Heart left ventricle (tissue), 16 donors: Measurements from ENCODE around the gene ALK. TPM values are rescaled to one million over a fixed set of nuclear protein-coding genes. Genes with fewer than 3 reads are reported as not detected.
A peak's percentile ranks its signal among the peaks of the same experiment; 100 is the strongest.

ENCODE experiments used
- ATAC-seq, 4 donors: fragments of 200-7000 bp; cut with Tn5 transposase; one replicate each; pipeline ENCODE4 v1.9.1; 2020 to 2022; ENCODE audit warnings: moderate library complexity in 4 of 4, mild to moderate bottlenecking in 3 of 4, moderate number of reproducible peaks in 1 of 4
- DNase-seq, 5 donors: peaks; one replicate each; pipeline ENCODE4 v3.0.0-alpha.2; 2020
- H3K27ac ChIP-seq, 12 donors: fragments of 200-600 bp; sonication (generic) in 4 of 12; one replicate each; pipeline versions ENCODE4 v1.5.0 to v1.8.0; 2016 to 2022; ENCODE audit warnings: mild to moderate bottlenecking in 2 of 12
- H3K27me3 ChIP-seq, 9 donors: fragments of 200-600 bp; sonication (generic) in 2 of 9; one replicate each; pipeline versions ENCODE4 v1.5.1 to v1.8.0; 2016 to 2022; ENCODE audit warnings: mild to moderate bottlenecking in 3 of 9
- H3K36me3 ChIP-seq, 9 donors: fragments of 200-600 bp; sonication (generic) in 2 of 9; one replicate each; pipeline versions ENCODE4 v1.5.0 to v1.8.0; 2018 to 2022; ENCODE audit warnings: mild to moderate bottlenecking in 2 of 9
- H3K4me1 ChIP-seq, 12 donors: fragments of 200-600 bp; sonication (generic) in 4 of 12; one replicate each; pipeline versions ENCODE4 v1.5.0 to v1.8.0; 2016 to 2022; ENCODE audit warnings: mild to moderate bottlenecking in 3 of 12
- H3K4me3 ChIP-seq, 12 donors: fragments of 200-600 bp; sonication (generic) in 4 of 12; one replicate each; pipeline versions ENCODE4 v1.5.0 to v1.8.0; 2017 to 2022; ENCODE audit warnings: mild to moderate bottlenecking in 9 of 12, moderate library complexity in 4 of 12
- H3K9me3 ChIP-seq, 12 donors: fragments of 200-600 bp; sonication (generic) in 4 of 12; one replicate each; pipeline versions ENCODE4 v1.5.0 to v1.8.0; 2016 to 2022; ENCODE audit warnings: mild to moderate bottlenecking in 1 of 12
- POLR2A ChIP-seq, 2 donors: fragments of 450-650 bp; IDR thresholded peaks; one replicate each; pipeline ENCODE4 v1.6.1; 2017; ENCODE audit warnings: antibody characterized with exemption in 2 of 2, mild to moderate bottlenecking in 2 of 2, moderate library complexity in 2 of 2
- WGBS, 4 donors: extraction: QIAGEN DNeasy Blood & Tissue Kit in 2 of 4; methylation state at CpG; one replicate each; pipeline versions ENCODE4 v1.1.5 to v1.1.7; 2013 to 2018; 5-methylcytosine and 5-hydroxymethylcytosine counted together
- intact Hi-C, 10 donors: fragments of 100-400 bp; cut with DNase I; formaldehyde crosslinking; loops; one replicate each; pipeline versions ENCODE4 v1.11.1 to v1.14.2; 2022
- polyA plus RNA-seq, 2 donors: library from polyadenylated mRNA; stranded (reverse); fragments of 200-250 nt; gene quantifications; one replicate each; pipeline ENCODE4 v1.2.3, GENCODE V29; 2013
- total RNA-seq, 9 donors: library from RNA; depleted of rRNA in 2 of 9; stranded (reverse); fragments of >200 nt in 2 of 9; fragmentation: NEBNext Ultra II Directional in 3 of 9; extraction: Animal tissue kit (Norgen Biotek cat#: 25700) in 3 of 9; gene quantifications; one replicate each; pipeline versions ENCODE4 v1.1.0 to v1.2.4, GENCODE V29; 2016 to 2023
- TF ChIP-seq, protein P1 (sequence below), 12 donors: fragments of 200-600 bp; sonication (generic) in 4 of 12; IDR thresholded peaks; one replicate each; pipeline versions ENCODE4 v1.5.0 to v1.8.0; 2018 to 2022; ENCODE audit warnings: antibody characterized with exemption in 12 of 12, mild to moderate bottlenecking in 5 of 12
- donor health status: ischemic (EF 13 %, LVEDD 7.1; RV severe dilation, severe dysfunction).
- donor health status: healthy with polysubstance abuse.
- donor health status: DM: no; HTN: yes; CAD: no.
- donor health status: DM: no; HTN: no; CAD: no.
- donor health status: ischemic (EF 25% LVEDD 6.9; RV normal size, moderate dysfunction).
- donor health status: ischemic (EF 25% LVEDD 5.7; RV mildly dilated, moderate dysfunction).
- donor health status: healthy.
- donor health status: DM: yes; HTN: yes; CAD: no.
- donor health status: ischemic (EF 35%, LVEDD 5.7; RV mildly dilated, moderate dysfunction).
- donor health status: nonischemic (EF 11% LVEDD 7.7; RV severe dilation, severe dysfunction).
- donor health status: DM: yes; HTN: yes; CAD: no.
- donor health status: PGD.
- donor health status: ischemic (EF 29% LVEDD 5.4; RV normal size, mild dysfunction).
- donor health status: nonischemic (EF 23%, LVEDD 6.1; RV moderate dilation, normal function).

Gene ALK
- total and polyA plus RNA-seq, 11 donors: 0.05 to 0.50 (median 0.13) TPM; not detected in 5

DNA sequence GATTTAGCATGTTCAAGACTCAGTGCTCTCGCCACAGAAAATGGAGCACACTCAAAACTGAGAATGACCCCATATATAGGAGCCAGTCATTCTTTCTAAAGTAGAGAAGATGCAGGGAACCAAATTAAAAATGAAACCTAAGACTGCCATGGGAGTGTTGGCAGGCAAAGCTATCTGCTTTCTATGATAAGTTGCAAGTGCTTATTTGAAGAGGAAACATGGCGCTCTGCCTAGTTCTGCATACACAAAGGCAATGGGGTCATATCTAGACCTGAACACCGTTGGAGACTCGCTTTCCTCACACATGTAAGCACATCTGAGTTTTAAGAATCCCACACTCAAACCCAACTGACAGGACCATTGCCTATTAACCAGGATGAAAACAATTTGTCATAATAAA lies 292.5 kb downstream of the ALK start:
- H3K27ac ChIP-seq: peak overlapping the region in 2 of 12 donors; percentile 11 to 27
- WGBS, 4 donors: 36 to 48% (median 42%) methylated on average over 4 of the region's 4 CpGs
- DNase-seq (peak in 4 of 5 donors; percentile 29 to 60 (median 46)), ATAC-seq (peak; percentile 89 to 95 (median 92))
- no peaks in the 10 kb centered on the region for H3K9me3 ChIP-seq
- no peaks in the 10 kb centered on the region for H3K36me3 ChIP-seq
- no peak overlapping the region for H3K4me3 ChIP-seq
- intact Hi-C loops: loop anchor here in 1 of 10 donors (5.0 kb wide), 1 partner anchor 197 kb away; no protein-coding TSS in a partner anchor
- H3K4me1 ChIP-seq: peaks cover 0 to 9% (median 0%) of the 10 kb centered on the region in 12 donors
- TF ChIP-seq, protein P1, sequence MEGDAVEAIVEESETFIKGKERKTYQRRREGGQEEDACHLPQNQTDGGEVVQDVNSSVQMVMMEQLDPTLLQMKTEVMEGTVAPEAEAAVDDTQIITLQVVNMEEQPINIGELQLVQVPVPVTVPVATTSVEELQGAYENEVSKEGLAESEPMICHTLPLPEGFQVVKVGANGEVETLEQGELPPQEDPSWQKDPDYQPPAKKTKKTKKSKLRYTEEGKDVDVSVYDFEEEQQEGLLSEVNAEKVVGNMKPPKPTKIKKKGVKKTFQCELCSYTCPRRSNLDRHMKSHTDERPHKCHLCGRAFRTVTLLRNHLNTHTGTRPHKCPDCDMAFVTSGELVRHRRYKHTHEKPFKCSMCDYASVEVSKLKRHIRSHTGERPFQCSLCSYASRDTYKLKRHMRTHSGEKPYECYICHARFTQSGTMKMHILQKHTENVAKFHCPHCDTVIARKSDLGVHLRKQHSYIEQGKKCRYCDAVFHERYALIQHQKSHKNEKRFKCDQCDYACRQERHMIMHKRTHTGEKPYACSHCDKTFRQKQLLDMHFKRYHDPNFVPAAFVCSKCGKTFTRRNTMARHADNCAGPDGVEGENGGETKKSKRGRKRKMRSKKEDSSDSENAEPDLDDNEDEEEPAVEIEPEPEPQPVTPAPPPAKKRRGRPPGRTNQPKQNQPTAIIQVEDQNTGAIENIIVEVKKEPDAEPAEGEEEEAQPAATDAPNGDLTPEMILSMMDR (IDR thresholded peaks at IDR 0.05): no peak
- TF ChIP-seq POLR2A (IDR thresholded peaks at IDR 0.05): no peak
- peaks cover 0 to 7% (median 0%) of the 10 kb centered on the region in 9 donors for H3K27me3 ChIP-seq

DNA sequence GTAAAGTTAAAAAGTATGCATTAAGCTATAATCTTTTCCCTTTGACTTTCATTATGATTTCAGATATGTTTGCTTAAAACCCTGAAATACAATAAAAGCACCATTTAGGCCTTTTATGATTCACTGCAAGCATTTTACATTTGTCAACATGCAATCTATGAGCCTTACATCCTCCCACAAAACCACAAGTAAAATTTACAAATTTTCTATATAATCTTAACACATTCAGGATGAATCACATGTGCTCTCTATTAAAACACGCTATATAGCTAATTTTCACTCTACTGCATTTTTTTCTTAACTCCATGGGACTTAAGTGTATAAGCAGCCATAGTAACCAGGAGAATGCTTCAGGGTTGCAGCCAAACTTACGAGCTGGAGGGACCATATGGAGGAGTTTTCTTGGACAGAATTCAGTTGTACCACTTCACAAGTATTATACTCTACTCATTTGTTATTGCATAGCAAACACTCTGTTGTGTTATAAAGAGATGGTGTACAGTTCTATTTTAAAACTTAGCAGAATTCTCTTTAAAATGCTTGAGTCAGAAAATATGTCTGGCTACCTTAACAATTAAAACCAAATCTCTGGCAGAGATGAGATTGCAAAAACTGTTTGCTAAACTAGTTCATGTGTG lies 293.2 kb downstream of the ALK start:
- Histone ChIP-seq H3K4me3 (no peak overlapping the region), H3K36me3 (no peaks in the 10 kb centered on the region), H3K27me3 (peaks cover 0 to 7% (median 0%) of the 10 kb centered on the region in 9 donors), H3K4me1 (peaks cover 0 to 9% (median 0%) of the 10 kb centered on the region in 12 donors), H3K27ac (peak overlapping the region in 1 of 12 donors; percentile 27), H3K9me3 (no peaks in the 10 kb centered on the region)
- ATAC-seq (no peak), DNase-seq (no peak)
- intact Hi-C loops: loop anchor here in 1 of 10 donors (5.0 kb wide), 1 partner anchor 196 kb away; no protein-coding TSS in a partner anchor
- TF ChIP-seq, protein P1 (IDR thresholded peaks at IDR 0.05): no peak
- TF ChIP-seq POLR2A (IDR thresholded peaks at IDR 0.05): no peak
- WGBS, 4 donors: 57 to 67% (median 60%) methylated on average over 2 of the region's 2 CpGs

DNA sequence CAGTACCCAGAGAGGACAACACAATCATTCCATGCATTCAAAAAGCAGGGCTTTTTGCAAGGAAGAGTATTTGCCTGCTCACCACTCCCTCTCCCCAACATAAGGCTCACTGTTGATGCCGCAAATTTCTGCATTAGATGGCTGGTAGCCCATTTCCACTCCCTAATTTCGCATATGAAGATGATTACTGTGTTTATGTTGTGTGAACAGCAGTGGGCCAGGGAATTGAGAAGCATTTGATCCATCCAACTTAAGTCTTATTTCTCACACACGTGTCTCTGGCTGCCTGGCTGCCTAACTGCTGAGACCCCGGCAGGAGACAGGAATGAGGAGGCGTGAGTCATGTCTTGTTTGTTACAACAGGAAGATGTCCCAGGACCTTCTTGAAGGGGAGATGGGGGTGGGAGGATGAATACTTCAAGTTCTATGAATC lies 294.1 kb downstream of the ALK start:
- peaks cover 0 to 5% (median 0%) of the 10 kb centered on the region in 9 donors for H3K27me3 ChIP-seq
- H3K27ac ChIP-seq: no peak overlapping the region
- H3K36me3 ChIP-seq: no peaks in the 10 kb centered on the region
- WGBS, 4 donors: 46 to 63% (median 55%) methylated on average over 5 of the region's 5 CpGs
- no peak for TF ChIP-seq POLR2A (IDR thresholded peaks at IDR 0.05)
- TF ChIP-seq, protein P1 (IDR thresholded peaks at IDR 0.05): no peak
- H3K9me3 ChIP-seq: no peaks in the 10 kb centered on the region
- no peak overlapping the region for H3K4me3 ChIP-seq
- ATAC-seq: no peak
- peaks cover 0 to 9% (median 0%) of the 10 kb centered on the region in 12 donors for H3K4me1 ChIP-seq
- intact Hi-C loops: loop anchor here in 1 of 10 donors (5.0 kb wide), 1 partner anchor 195 kb away; no protein-coding TSS in a partner anchor
- no peak for DNase-seq

DNA sequence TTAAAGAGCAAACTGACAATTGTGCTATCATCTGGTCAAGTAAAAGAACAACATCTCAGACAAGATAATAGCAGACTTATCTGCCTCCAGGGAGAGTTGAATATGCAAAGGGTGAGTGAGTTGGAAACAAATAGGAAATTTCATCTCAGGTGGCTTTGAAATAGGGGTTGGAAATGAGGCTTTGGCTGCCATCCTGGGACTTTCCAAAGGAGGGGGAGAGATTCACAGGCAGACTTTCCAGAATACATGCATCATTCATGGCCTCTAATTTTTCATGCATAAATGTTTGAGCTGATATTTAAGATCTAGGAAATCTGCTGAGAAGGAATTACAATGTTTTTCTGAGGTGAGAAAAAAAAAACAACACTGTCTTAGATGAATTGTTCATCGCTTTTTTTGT lies 300.5 kb downstream of the ALK start:
- DNase-seq (no peak), ATAC-seq (no peak)
- H3K4me1 ChIP-seq: no peaks in the 10 kb centered on the region
- intact Hi-C loops: no loop called here
- H3K4me3 ChIP-seq: no peak overlapping the region
- H3K36me3 ChIP-seq: no peaks in the 10 kb centered on the region
- H3K27me3 ChIP-seq: no peaks in the 10 kb centered on the region
- 86 to 93% (median 89%) methylated on average over 1 of the region's 1 CpG for WGBS, 4 donors
- H3K9me3 ChIP-seq: no peaks in the 10 kb centered on the region
- TF ChIP-seq, protein P1 (IDR thresholded peaks at IDR 0.05): no peak
- TF ChIP-seq POLR2A (IDR thresholded peaks at IDR 0.05): no peak
- H3K27ac ChIP-seq: no peak overlapping the region
